H1 (cell line): ENCODE data around the gene IRGC. TPM values are rescaled to one million over a fixed set of nuclear protein-coding genes. Genes with fewer than 3 reads are reported as not detected.

Experiments used
- CTCF ChIA-PET: fragments of 300-600 bp; sonication (Branson Sonifier 250); formaldehyde crosslinking; loops from one replicate; lab custom pipeline; 2021; ENCODE audit not compliant: partially characterized antibody; lab: Charles Lee
- POLR2A ChIA-PET: fragments of 300-600 bp; sonication (Branson Sonifier 250); formaldehyde crosslinking; loops from one replicate; lab custom pipeline; 2021; ENCODE audit warnings: inconsistent platforms; ENCODE audit not compliant: partially characterized antibody; lab: Charles Lee
- DNase-seq, 2 experiments: peaks; one replicate each; pipeline versions ENCODE4 v3.0.0 to v3.0.0-alpha.2; 2010 to 2022; ENCODE audit warnings: low spot score in 2 of 2, low read depth in 1 of 2, mixed read lengths in 1 of 2
- FAIRE-seq: peaks from 2 replicates; lab custom pipeline; 2011; peaks lifted over from hg19 to GRCh38; lab: Jason Lieb, UNC
- H2AFZ ChIP-seq: 2 replicates; pipeline ENCODE4 v1.8.1; 2012; ENCODE audit warnings: low read length, inconsistent platforms
- H2AK5ac ChIP-seq: 2 replicates; pipeline ENCODE4 v1.6.1; 2013; ENCODE audit warnings: low read depth, low read length
- H2BK120ac ChIP-seq: replicated peaks from 2 replicates; pipeline ENCODE3; 2013; ENCODE audit warnings: low read depth, low read length, inconsistent platforms
- H2BK12ac ChIP-seq: 2 replicates; pipeline ENCODE4 v1.6.1; 2013; ENCODE audit warnings: low read depth, low read length
- H2BK15ac ChIP-seq: 2 replicates; pipeline ENCODE4 v1.6.1; 2013; ENCODE audit warnings: low read length
- H2BK20ac ChIP-seq: 2 replicates; pipeline ENCODE4 v1.6.1; 2013; ENCODE audit warnings: low read length
- H2BK5ac ChIP-seq: 2 replicates; pipeline ENCODE4 v1.6.1; 2013; ENCODE audit warnings: low read depth, low read length
- H3K14ac ChIP-seq: 2 replicates; pipeline ENCODE4 v1.6.1; 2013; ENCODE audit warnings: inconsistent platforms; ENCODE audit not compliant: insufficient read length
- H3K18ac ChIP-seq: 2 replicates; pipeline ENCODE4 v1.6.1; 2013; ENCODE audit warnings: low read length; ENCODE audit errors: extremely low read depth
- H3K23ac ChIP-seq: 2 replicates; pipeline ENCODE4 v1.6.1; 2013; ENCODE audit warnings: inconsistent platforms; ENCODE audit not compliant: insufficient read length
- H3K23me2 ChIP-seq: 2 replicates; pipeline ENCODE4 v1.6.1; 2013; ENCODE audit warnings: low read depth, low read length
- H3K27ac ChIP-seq: 2 replicates; pipeline ENCODE4 v1.6.1; 2011; ENCODE audit warnings: low read depth, low read length, inconsistent platforms
- H3K27me3 ChIP-seq, 4 experiments: replicated peaks in 1 of 4; 1 replicate in 1 of 4; 2 replicates in 3 of 4; pipeline versions ENCODE4 v1.6.1 to v1.8.1; 2011 to 2013; ENCODE audit warnings: low read length in 3 of 4, mild to moderate bottlenecking in 3 of 4, inconsistent platforms in 2 of 4, mixed read lengths in 2 of 4, moderate library complexity in 1 of 4; ENCODE audit not compliant: control insufficient read depth in 3 of 4, insufficient read depth in 3 of 4; ENCODE audit errors: extremely low read depth in 1 of 4
- H3K36me3 ChIP-seq, 4 experiments: 2 replicates each; pipeline versions ENCODE4 v1.6.1 to v1.8.1; 2011 to 2013; ENCODE audit warnings: mild to moderate bottlenecking in 4 of 4, low read length in 3 of 4, moderate library complexity in 2 of 4, control low read depth in 1 of 4, inconsistent platforms in 1 of 4; ENCODE audit not compliant: insufficient read depth in 4 of 4, control insufficient read depth in 2 of 4
- H3K4ac ChIP-seq: replicated peaks from 2 replicates; pipeline ENCODE3; 2013; ENCODE audit warnings: low read length, low read depth, mixed read lengths, inconsistent platforms; ENCODE audit not compliant: insufficient read length
- H3K4me1 ChIP-seq, 4 experiments: replicated peaks in 1 of 4; 1 replicate in 1 of 4; 2 replicates in 3 of 4; pipeline versions ENCODE4 v1.6.1 to v1.8.1; 2011 to 2013; ENCODE audit warnings: low read length in 3 of 4, inconsistent platforms in 2 of 4, mixed read lengths in 1 of 4; ENCODE audit not compliant: insufficient read depth in 4 of 4, control insufficient read depth in 3 of 4
- H3K4me2 ChIP-seq, 2 experiments: 2 replicates each; pipeline versions ENCODE4 v1.6.1 to v1.8.1; 2011 to 2013; ENCODE audit warnings: low read depth in 2 of 2, low read length in 2 of 2, control low read depth in 1 of 2, inconsistent platforms in 1 of 2, mild to moderate bottlenecking in 1 of 2; ENCODE audit not compliant: insufficient read depth in 1 of 2
- H3K4me3 ChIP-seq, 4 experiments: fragments of 200-600, 300-600 bp in 1 of 4; sonication (generic), shearing (Covaris generic), sonication (Bioruptor Twin) in 1 of 4; 2 replicates each; pipeline versions ENCODE4 v1.5.1 to v1.8.1; 2011 to 2016; ENCODE audit warnings: low read length in 4 of 4, low read depth in 3 of 4, control low read depth in 2 of 4, inconsistent platforms in 2 of 4, mild to moderate bottlenecking in 2 of 4, mixed read lengths in 1 of 4, moderate library complexity in 1 of 4; ENCODE audit not compliant: insufficient read depth in 2 of 4; ENCODE audit errors: extremely low read depth in 1 of 4
- H3K56ac ChIP-seq: replicated peaks from 2 replicates; pipeline ENCODE3; 2013; ENCODE audit warnings: low read depth, mild to moderate bottlenecking, mixed read lengths, low read length, inconsistent platforms; ENCODE audit not compliant: insufficient read length
- H3K79me1 ChIP-seq: 2 replicates; pipeline ENCODE4 v1.6.1; 2013; ENCODE audit warnings: low read depth, low read length, control low read depth
- H3K79me2 ChIP-seq, 2 experiments: 2 replicates each; pipeline versions ENCODE4 v1.6.1 to v1.8.1; 2012 to 2013; ENCODE audit warnings: low read length in 2 of 2, mild to moderate bottlenecking in 2 of 2, inconsistent platforms in 1 of 2; ENCODE audit not compliant: insufficient read depth in 2 of 2, control insufficient read depth in 1 of 2
- H3K9ac ChIP-seq, 4 experiments: replicated peaks in 1 of 4; 1 replicate in 1 of 4; 2 replicates in 3 of 4; pipeline versions ENCODE4 v1.6.1 to v1.8.1; 2011 to 2013; ENCODE audit warnings: low read depth in 3 of 4, low read length in 3 of 4, control low read depth in 2 of 4, mild to moderate bottlenecking in 2 of 4, moderate library complexity in 2 of 4, inconsistent platforms in 1 of 4; ENCODE audit errors: extremely low read depth in 1 of 4
- H3K9me3 ChIP-seq, 2 experiments: 2 replicates each; pipeline versions ENCODE4 v1.6.1 to v1.8.1; 2012 to 2013; ENCODE audit warnings: mild to moderate bottlenecking in 2 of 2, moderate library complexity in 2 of 2, control low read depth in 1 of 2, inconsistent platforms in 1 of 2, low read depth in 1 of 2, low read length in 1 of 2, mixed read lengths in 1 of 2; ENCODE audit not compliant: insufficient read depth in 2 of 2
- H4K20me1 ChIP-seq, 2 experiments: replicated peaks in 1 of 2; 2 replicates each; pipeline versions ENCODE3 to v1.8.1; 2011 to 2013; ENCODE audit warnings: inconsistent platforms in 2 of 2, low read length in 2 of 2, mild to moderate bottlenecking in 1 of 2; ENCODE audit not compliant: insufficient read depth in 2 of 2, control insufficient read depth in 1 of 2
- H4K5ac ChIP-seq: 2 replicates; pipeline ENCODE4 v1.6.1; 2013; ENCODE audit warnings: low read length, low read depth, mixed read lengths, inconsistent platforms; ENCODE audit not compliant: insufficient read length
- H4K8ac ChIP-seq: 2 replicates; pipeline ENCODE4 v1.8.0; 2013; ENCODE audit warnings: mild to moderate bottlenecking, moderate library complexity, low read length, inconsistent platforms; ENCODE audit not compliant: insufficient read depth; ENCODE audit errors: extremely low read depth
- H4K91ac ChIP-seq: replicated peaks from 2 replicates; pipeline ENCODE3; 2013; ENCODE audit warnings: low read length, mixed read lengths, inconsistent platforms; ENCODE audit not compliant: insufficient read length
- ATF2 ChIP-seq: IDR thresholded peaks from 2 replicates; pipeline ENCODE4 v1.6.1; 2012; ENCODE audit warnings: low read length, inconsistent platforms
- NRF1 ChIP-seq: IDR thresholded peaks from 2 replicates; pipeline ENCODE4 v1.6.1; 2011; ENCODE audit warnings: mild to moderate bottlenecking, low read depth, low read length, improper control_type of control experiment
- RAD21 ChIP-seq, 2 experiments: IDR thresholded peaks in 1 of 2; conservative IDR thresholded peaks in 1 of 2; 2 replicates each; pipeline ENCODE4 v1.6.1; 2011; ENCODE audit warnings: low read depth in 2 of 2, low read length in 2 of 2, improper control_type of control experiment in 1 of 2, inconsistent platforms in 1 of 2, mild to moderate bottlenecking in 1 of 2, moderate library complexity in 1 of 2
- WGBS, 2 experiments: shearing (Covaris generic) in 1 of 2; methylation state at CpG; one replicate each; pipeline versions ENCODE4 v1.1.6 to v1.1.7; 2013 to 2015; ENCODE audit warnings: low lambda C conversion rate in 2 of 2, mixed read lengths in 2 of 2, inconsistent platforms in 1 of 2, low coverage in 1 of 2, missing lambda C conversion rate in 1 of 2; ENCODE audit not compliant: insufficient replicate concordance in 2 of 2, insufficient coverage in 1 of 2, insufficient read length in 1 of 2; ENCODE audit errors: extremely low coverage in 1 of 2, missing lambda C conversion rate in 1 of 2; 5-methylcytosine and 5-hydroxymethylcytosine counted together
- polyA plus RNA-seq, 7 experiments: library from polyadenylated mRNA; depleted of rRNA in 3 of 7; stranded (reverse) in 5 of 7; unstranded in 2 of 7; fragments of >200 nt in 5 of 7; fragments of 200-250 nt in 2 of 7; gene quantifications; 1 replicate in 5 of 7; 2 replicates in 1 of 7; 4 replicates in 1 of 7; pipeline versions ENCODE4 v1.2.1 to v1.2.3, GENCODE V29; 2011 to 2013; ENCODE audit warnings: missing spikeins in 2 of 7, mixed read lengths in 2 of 7
- total RNA-seq: library from RNA; stranded (reverse); fragmentation: NEBNext Ultra II Directional; extraction: Animal tissue kit (Norgen Biotek cat#: 25700); gene quantifications from 2 replicates; pipeline ENCODE4 v1.2.1, GENCODE V29; 2021

IRGC gene
- total and polyA plus RNA-seq, 2 of the 8 experiments (the other 6 are each of a cell fraction or from before 2014, with no cell fraction given): not detected

- no peak overlapping the region for H2BK20ac ChIP-seq
- H2BK12ac ChIP-seq: no peak overlapping the region
- no peak for FAIRE-seq
- CTCF ChIA-PET: interaction anchor here (0.9 to 1.2 kb wide), 4 partner anchors 43 to 74 kb away, joined by 3 to 4 read pairs (median 3); no protein-coding TSS in a partner anchor
- no peak overlapping the region for H2BK120ac ChIP-seq
- H4K20me1 ChIP-seq: no peaks in the 10 kb centered on the region
- no peak overlapping the region for H3K56ac ChIP-seq
- no peaks in the 10 kb centered on the region for H3K23me2 ChIP-seq
- H2AFZ ChIP-seq: no peak overlapping the region
- H3K79me2 ChIP-seq: no peaks in the 10 kb centered on the region
- H4K5ac ChIP-seq: no peak overlapping the region
- no peak for TF ChIP-seq NRF1
- TF ChIP-seq ATF2: no peak
- TF ChIP-seq RAD21 (IDR thresholded peaks at IDR 0.05 in 1 of 2, conservative IDR thresholded peaks at IDR 0.05 in 1 of 2; ENCODE audit: low read depth in 2 of 2, low read length in 2 of 2): no peak
- TF ChIP-seq, all 59 proteins: peak for 0
- Histone ChIP-seq H3K79me1 (no peaks in the 10 kb centered on the region), H3K23ac (no peak overlapping the region), H2BK5ac (no peak overlapping the region; the same call in 1 of the 2 replicates), H3K18ac (no peak overlapping the region), H4K8ac (peak overlapping the region; percentile 79; the same call in 1 of the 2 replicates), H3K14ac (no peak overlapping the region), H3K9me3 (no peaks in the 10 kb centered on the region), H3K27ac (no peak overlapping the region), H3K27me3 (no peaks in the 10 kb centered on the region), H3K36me3 (no peaks in the 10 kb centered on the region), H3K4me1 (no peaks in the 10 kb centered on the region), H3K4me2 (no peak overlapping the region), H4K91ac (no peak overlapping the region), H2BK15ac (no peak overlapping the region), H3K4me3 (no peak overlapping the region), H3K4ac (no peak overlapping the region), H3K9ac (no peak overlapping the region), H2AK5ac (no peak overlapping the region)
- no peak for DNase-seq
- 93% methylated on average over 33 of the region's 37 CpGs; no CpG with 5 or more reads in 1 of the 2 experiments for WGBS, 2 experiments
- POLR2A ChIA-PET: no interaction called here
Measured at GRCh38 chr19:43719378-43719868, 3.5 kb downstream of the IRGC start.
